Measurements from ENCODE around the gene ELF4. TPM values are rescaled to one million over a fixed set of nuclear protein-coding genes. Genes with fewer than 3 reads are reported as not detected.

The ELF4 gene
- total and polyA plus RNA-seq, 10 of the 15 experiments (the other 5 are each of a cell fraction or from before 2014, with no cell fraction given): 4.0 to 36.7 (median 22.6) TPM

GRCh38 chrX:130055103-130055502 is 55.2 kb downstream of the ELF4 start (continued):
- TF ChIP-seq CTCF (IDR thresholded peaks at IDR 0.05 in 2 of 3, conservative IDR thresholded peaks at IDR 0.05 in 1 of 3; ENCODE audit: control insufficient read depth in 2 of 3, extremely low read depth in 1 of 3, insufficient read depth in 1 of 3, low read depth in 3 of 3, low read length in 3 of 3) (no peak), PKNOX1 (IDR thresholded peaks at IDR 0.05) (no peak)

- H3K4me2 ChIP-seq (ENCODE audit: control insufficient read depth, insufficient read depth): no peak overlapping the region
- no peaks in the 10 kb centered on the region for H3K4me1 ChIP-seq (ENCODE audit: control insufficient read depth, insufficient read depth, low read length)
- TF ChIP-seq NFIC (IDR thresholded peaks at IDR 0.05; ENCODE audit: low read depth, low read length) (no peak), BCLAF1 (IDR thresholded peaks at IDR 0.05) (no peak), ZNF274 (IDR thresholded peaks at IDR 0.05; ENCODE audit: insufficient read depth, insufficient read length) (no peak)
- ChIA-PET SMC1A (ENCODE audit: uncharacterized antibody, unreplicated experiment) (no interaction called here), CTCF (no interaction called here), RAD21 (ENCODE audit: unreplicated experiment) (no interaction called here), POLR2A (no interaction called here)
- H3K36me3 ChIP-seq (ENCODE audit: control insufficient read depth in 2 of 2, insufficient read depth in 2 of 2, low read length in 1 of 2): no peaks in the 10 kb centered on the region
- in situ Hi-C loops (cut with MboI) (loop anchor here (25.0 kb wide), 1 partner anchor 441 kb away; no protein-coding TSS in a partner anchor), intact Hi-C loops (cut with micrococcal nuclease; ENCODE audit: unreplicated experiment) (no loop called here)
- no peaks in the 10 kb centered on the region for H3K27me3 ChIP-seq (replicated peaks in 1 of 2; ENCODE audit: control insufficient read depth in 2 of 2, insufficient read depth in 2 of 2, low read length in 1 of 2)
- no peak overlapping the region for H2AFZ ChIP-seq (ENCODE audit: control insufficient read depth, low read depth, low read length)
- FAIRE-seq (no peak), DNase-seq (ENCODE audit: low read depth, low spot score) (no peak), ATAC-seq (no peak)
- no TSS peak for BruUV-seq (replicated peaks)
- H3K9me3 ChIP-seq (replicated peaks; ENCODE audit: control insufficient read depth, insufficient read depth, low read length): no peaks in the 10 kb centered on the region; the same call in 2 of the 3 replicates
- H4K20me1 ChIP-seq (ENCODE audit: control insufficient read depth, insufficient read depth): no peaks in the 10 kb centered on the region
- H3K4me3 ChIP-seq: no peak overlapping the region
- H3K9ac ChIP-seq (ENCODE audit: control insufficient read depth, insufficient read depth, low read length): no peak overlapping the region
- H3K27ac ChIP-seq (ENCODE audit: control insufficient read depth, insufficient read depth): no peak overlapping the region
- WGBS (ENCODE audit: insufficient coverage, insufficient replicate concordance, low lambda C conversion rate, missing lambda C conversion rate): 68% methylated on average over 10 of the region's 10 CpGs
- H3K79me2 ChIP-seq (ENCODE audit: control insufficient read depth, insufficient read depth, low read length): no peaks in the 10 kb centered on the region
Observed at GRCh38 chrX:130053236-130053635, 57.1 kb downstream of the ELF4 start.

Measured in GM12878 (cell line).